Measurements from ENCODE around the gene DIP2C. TPM values are rescaled to one million over a fixed set of nuclear protein-coding genes. Genes with fewer than 3 reads are reported as not detected.

The DIP2C gene
- total RNA-seq, 2 donors from 2014 or later: 9.6 to 11.9 TPM

DNA sequence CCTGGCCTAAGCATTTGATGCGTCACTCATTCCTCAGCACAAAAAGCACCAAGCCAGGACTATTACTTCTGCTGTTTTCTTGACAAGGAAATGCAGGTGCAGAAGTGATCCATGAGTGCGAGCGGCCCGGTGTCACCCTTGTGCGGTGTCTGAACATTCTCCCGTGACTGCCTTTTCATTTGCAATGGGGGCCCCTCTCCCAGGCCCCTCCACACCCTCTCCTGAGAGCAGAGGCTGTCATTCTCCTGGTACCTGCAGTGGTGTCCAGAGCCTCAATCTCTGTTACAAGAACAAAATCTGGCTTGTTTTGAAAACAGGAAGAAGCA lies 213.1 kb downstream of the DIP2C start:
- no peak for ATAC-seq
- TF ChIP-seq, protein P1, sequence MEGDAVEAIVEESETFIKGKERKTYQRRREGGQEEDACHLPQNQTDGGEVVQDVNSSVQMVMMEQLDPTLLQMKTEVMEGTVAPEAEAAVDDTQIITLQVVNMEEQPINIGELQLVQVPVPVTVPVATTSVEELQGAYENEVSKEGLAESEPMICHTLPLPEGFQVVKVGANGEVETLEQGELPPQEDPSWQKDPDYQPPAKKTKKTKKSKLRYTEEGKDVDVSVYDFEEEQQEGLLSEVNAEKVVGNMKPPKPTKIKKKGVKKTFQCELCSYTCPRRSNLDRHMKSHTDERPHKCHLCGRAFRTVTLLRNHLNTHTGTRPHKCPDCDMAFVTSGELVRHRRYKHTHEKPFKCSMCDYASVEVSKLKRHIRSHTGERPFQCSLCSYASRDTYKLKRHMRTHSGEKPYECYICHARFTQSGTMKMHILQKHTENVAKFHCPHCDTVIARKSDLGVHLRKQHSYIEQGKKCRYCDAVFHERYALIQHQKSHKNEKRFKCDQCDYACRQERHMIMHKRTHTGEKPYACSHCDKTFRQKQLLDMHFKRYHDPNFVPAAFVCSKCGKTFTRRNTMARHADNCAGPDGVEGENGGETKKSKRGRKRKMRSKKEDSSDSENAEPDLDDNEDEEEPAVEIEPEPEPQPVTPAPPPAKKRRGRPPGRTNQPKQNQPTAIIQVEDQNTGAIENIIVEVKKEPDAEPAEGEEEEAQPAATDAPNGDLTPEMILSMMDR (IDR thresholded peaks at IDR 0.05): no peak
- no peak for TF ChIP-seq POLR2A (IDR thresholded peaks at IDR 0.05)
- DNase-seq: no peak
- intact Hi-C loops (cut with DNase I): no loop called here
- H3K27ac ChIP-seq: no peak overlapping the region
- peaks cover 6% of the 10 kb centered on the region for H3K4me1 ChIP-seq
- H3K4me3 ChIP-seq: no peak overlapping the region
- no peaks in the 10 kb centered on the region for H3K9me3 ChIP-seq
- no peaks in the 10 kb centered on the region for H3K27me3 ChIP-seq
- H3K36me3 ChIP-seq (replicated peaks in 1 of 2; ENCODE audit: insufficient read depth in 1 of 2, low read depth in 2 of 2): peaks cover 0 to 2% of the 10 kb centered on the region in 2 donors
- 90 to 100% methylated on average over 6 of the region's 6 CpGs for WGBS, 2 donors

DNA sequence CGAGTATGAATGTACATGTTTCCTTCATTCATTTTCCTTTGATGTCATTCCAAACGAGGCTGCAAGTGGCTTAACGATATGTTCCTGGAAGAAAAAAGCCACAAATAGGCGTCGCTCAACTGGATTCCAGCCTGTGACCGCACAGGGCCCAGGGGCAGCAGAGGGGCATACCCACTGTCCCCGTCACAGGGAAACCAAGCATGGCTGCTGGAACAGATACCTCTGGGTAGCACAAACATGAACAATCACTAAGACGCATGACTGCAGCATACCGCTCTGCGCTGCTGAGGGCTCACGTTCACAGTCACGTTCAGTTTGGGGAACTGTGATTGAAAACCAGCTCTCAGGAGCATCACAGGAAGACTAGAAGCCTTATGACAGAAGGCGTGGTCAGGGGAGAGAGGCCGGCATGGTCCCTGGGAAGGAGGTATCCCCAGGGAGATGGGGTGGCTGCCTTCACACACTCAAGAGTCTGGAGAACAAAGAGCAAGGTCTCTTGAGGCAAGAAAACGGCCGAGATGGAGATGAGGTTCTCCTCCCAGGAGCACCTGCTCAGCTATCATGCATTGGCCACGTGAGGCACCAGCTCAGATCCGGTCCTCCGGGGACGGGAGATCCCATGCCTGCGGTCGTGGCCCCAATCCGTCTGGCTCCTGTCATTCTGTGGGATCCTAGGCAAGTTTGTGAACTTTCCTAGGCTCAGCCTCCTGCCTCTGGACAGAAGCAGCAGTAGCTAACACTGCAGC lies 213.6 kb downstream of the DIP2C start:
- H3K36me3 ChIP-seq (replicated peaks in 1 of 2; ENCODE audit: insufficient read depth in 1 of 2, low read depth in 2 of 2): peaks cover 0 to 6% of the 10 kb centered on the region in 2 donors
- no peaks in the 10 kb centered on the region for H3K9me3 ChIP-seq
- H3K4me3 ChIP-seq: no peak overlapping the region
- intact Hi-C loops (cut with DNase I): no loop called here
- ATAC-seq (no peak), DNase-seq (no peak)
- TF ChIP-seq POLR2A (IDR thresholded peaks at IDR 0.05): no peak
- TF ChIP-seq, protein P1 (IDR thresholded peaks at IDR 0.05): no peak
- WGBS, 2 donors: 83 to 84% methylated on average over 22 to 23 of the region's 23 CpGs
- no peak overlapping the region for H3K27ac ChIP-seq
- H3K4me1 ChIP-seq: peaks cover 1% of the 10 kb centered on the region
- H3K27me3 ChIP-seq: no peaks in the 10 kb centered on the region

DNA sequence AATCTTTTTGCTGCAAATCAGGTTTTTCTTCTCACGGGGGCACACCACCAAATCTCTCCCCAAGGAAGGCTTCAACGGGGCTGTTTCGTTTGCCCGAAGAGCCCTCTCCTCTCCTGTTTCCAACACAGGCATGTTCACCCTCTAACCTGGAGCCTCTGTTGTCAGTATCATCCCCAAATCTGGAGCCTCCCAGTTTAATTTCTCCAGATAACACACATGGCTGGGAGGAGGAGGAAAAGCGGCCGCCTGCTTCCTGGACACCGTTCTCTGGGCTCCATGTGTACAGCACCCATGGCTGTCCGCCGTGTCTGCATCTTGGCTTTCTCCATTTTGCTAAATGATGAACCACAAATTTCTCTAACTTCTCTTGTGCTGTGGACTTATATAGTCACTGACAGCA lies 214.5 kb downstream of the DIP2C start:
- WGBS, 2 donors: 89 to 92% methylated on average over 9 of the region's 9 CpGs
- Histone ChIP-seq H3K27ac (no peak overlapping the region), H3K9me3 (no peaks in the 10 kb centered on the region), H3K4me1 (no peaks in the 10 kb centered on the region), H3K27me3 (no peaks in the 10 kb centered on the region), H3K36me3 (replicated peaks in 1 of 2; ENCODE audit: insufficient read depth in 1 of 2, low read depth in 2 of 2) (peaks cover 0 to 13% of the 10 kb centered on the region in 2 donors), H3K4me3 (no peak overlapping the region)
- DNase-seq: no peak
- TF ChIP-seq POLR2A (IDR thresholded peaks at IDR 0.05): no peak
- TF ChIP-seq, protein P1 (IDR thresholded peaks at IDR 0.05): no peak
- ATAC-seq: no peak
- intact Hi-C loops (cut with DNase I): no loop called here

DNA sequence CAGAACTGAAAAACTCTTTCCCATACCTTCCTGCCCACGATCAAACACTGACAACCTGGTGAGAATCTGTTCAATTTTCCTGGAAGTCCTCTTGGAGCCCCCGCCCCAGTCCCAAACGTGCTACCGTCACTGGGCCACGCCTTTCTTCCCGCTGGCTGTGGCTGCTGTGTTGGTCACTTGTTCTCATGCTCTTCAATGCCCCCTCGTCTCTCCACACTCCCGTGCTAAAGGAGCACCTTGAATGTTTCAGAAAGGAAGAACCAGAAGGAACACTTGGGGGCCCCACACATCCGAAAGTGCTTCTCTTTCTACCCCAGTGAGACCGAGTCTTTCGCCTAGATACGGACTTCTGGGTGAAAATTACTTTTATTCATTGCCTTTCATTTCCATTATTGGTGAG lies 215.1 kb downstream of the DIP2C start:
- Histone ChIP-seq H3K9me3 (no peaks in the 10 kb centered on the region), H3K27me3 (no peaks in the 10 kb centered on the region), H3K4me3 (no peak overlapping the region), H3K36me3 (replicated peaks in 1 of 2; ENCODE audit: insufficient read depth in 1 of 2, low read depth in 2 of 2) (peaks cover 0 to 13% of the 10 kb centered on the region in 2 donors), H3K4me1 (no peaks in the 10 kb centered on the region), H3K27ac (no peak overlapping the region)
- intact Hi-C loops (cut with DNase I): no loop called here
- WGBS, 2 donors: 88 to 91% methylated on average over 12 of the region's 12 CpGs
- no peak for TF ChIP-seq POLR2A (IDR thresholded peaks at IDR 0.05)
- TF ChIP-seq, protein P1 (IDR thresholded peaks at IDR 0.05): no peak
- DNase-seq (no peak), ATAC-seq (no peak)
